Caco-2 (cell line): ENCODE data around the gene MSRB1. TPM values are rescaled to one million over a fixed set of nuclear protein-coding genes. Genes with fewer than 3 reads are reported as not detected.

Source experiments
- BruUV-seq: library from RNA; stranded (reverse); fragments of 400-500 nt; replicated peaks from 2 replicates; lab custom pipeline; 2021; lab: Mats Ljungman, UMichigan
- CTCF ChIA-PET: fragments of 300-600 bp; sonication (Branson Sonifier 250); formaldehyde crosslinking; loops from one replicate; lab custom pipeline; 2022; ENCODE audit warnings: antibody characterized with exemption; lab: Charles Lee
- POLR2A ChIA-PET: fragments of 300-600 bp; sonication (Branson Sonifier 250); formaldehyde crosslinking; loops from one replicate; lab custom pipeline; 2022; ENCODE audit warnings: antibody characterized with exemption; lab: Charles Lee
- DNase-seq, 2 experiments: peaks; one replicate each; pipeline versions ENCODE4 v3.0.0 to v3.0.0-alpha.2; 2020 to 2022
- H3K27me3 ChIP-seq: replicated peaks from 2 replicates; pipeline ENCODE4 v1.6.0; 2011; ENCODE audit warnings: low read length; ENCODE audit not compliant: control insufficient read depth, insufficient read depth
- H3K36me3 ChIP-seq: 2 replicates; pipeline ENCODE4 v1.5.1; 2011; ENCODE audit warnings: low read length; ENCODE audit not compliant: control insufficient read depth, insufficient read depth
- H3K4me1 ChIP-seq: fragments of 250-450 bp; sonication (Bioruptor Pico); 2 replicates; pipeline ENCODE4 v1.5.1; 2020; ENCODE audit warnings: mild to moderate bottlenecking
- H3K4me3 ChIP-seq: 2 replicates; pipeline ENCODE4 v1.5.1; 2011; ENCODE audit warnings: low read depth, mild to moderate bottlenecking, control low read depth, low read length
- H3K9me3 ChIP-seq: fragments of 250-450 bp; sonication (Bioruptor Pico); 2 replicates; pipeline ENCODE4 v1.5.1; 2020; ENCODE audit warnings: mild to moderate bottlenecking, moderate library complexity
- H3K27ac Mint-ChIP-seq: one replicate; pipeline ENCODE4 v1.8.0; 2022; ENCODE audit warnings: mixed read lengths; ENCODE audit not compliant: unreplicated experiment
- H3K27me3 Mint-ChIP-seq: one replicate; pipeline ENCODE4 v1.8.0; 2022; ENCODE audit warnings: mixed read lengths; ENCODE audit not compliant: insufficient read depth, unreplicated experiment
- H3K36me3 Mint-ChIP-seq: one replicate; pipeline ENCODE4 v1.8.0; 2022; ENCODE audit warnings: mild to moderate bottlenecking, mixed read lengths; ENCODE audit not compliant: insufficient read depth, unreplicated experiment
- H3K4me1 Mint-ChIP-seq: one replicate; pipeline ENCODE4 v1.8.0; 2022; ENCODE audit warnings: low read depth, mixed read lengths; ENCODE audit not compliant: unreplicated experiment
- H3K4me3 Mint-ChIP-seq: one replicate; pipeline ENCODE4 v1.8.0; 2022; ENCODE audit warnings: mild to moderate bottlenecking, moderate library complexity, mixed read lengths; ENCODE audit not compliant: unreplicated experiment
- H3K9me3 Mint-ChIP-seq: one replicate; pipeline ENCODE4 v1.8.0; 2022; ENCODE audit warnings: mixed read lengths; ENCODE audit not compliant: unreplicated experiment
- CTCF ChIP-seq, 2 experiments: fragments of 200-600 bp in 1 of 2; IDR thresholded peaks; 1 replicate in 1 of 2; 2 replicates in 1 of 2; pipeline versions ENCODE4 v1.5.1 to v1.8.0; 2011 to 2022; ENCODE audit warnings: antibody characterized with exemption in 1 of 2, control low read depth in 1 of 2, inconsistent platforms in 1 of 2, low read depth in 1 of 2, low read length in 1 of 2, mild to moderate bottlenecking in 1 of 2, moderate library complexity in 1 of 2; ENCODE audit not compliant: insufficient read depth in 1 of 2, severe bottlenecking in 1 of 2, unreplicated experiment in 1 of 2
- intact Hi-C: fragments of 100-400 bp; cut with micrococcal nuclease; formaldehyde crosslinking; loops from one replicate; pipeline ENCODE4 v1.10.0; 2022; ENCODE audit not compliant: unreplicated experiment
- total RNA-seq: library from RNA; stranded (reverse); gene quantifications from 2 replicates; pipeline ENCODE4 v1.2.3, GENCODE V29; 2022

Gene MSRB1
- total RNA-seq, 1 experiment from 2014 or later: 30.5 TPM

GRCh38 chr16:1933097-1933661 is 9.8 kb downstream of the MSRB1 start:
- DNase-seq: no peak
- Mint-ChIP-seq H3K4me1 (no peaks in the 10 kb centered on the region), H3K27me3 (no peaks in the 10 kb centered on the region), H3K9me3 (no peaks in the 10 kb centered on the region), H3K4me3 (no peak overlapping the region), H3K27ac (no peak overlapping the region), H3K36me3 (peaks cover 4% of the 10 kb centered on the region)
- CTCF ChIA-PET: interaction anchor here (1.9 kb wide), 1 partner anchor 69 kb away, joined by 8 read pairs; no protein-coding TSS in a partner anchor
- Histone ChIP-seq H3K36me3 (no peaks in the 10 kb centered on the region; the same call in 1 of the 2 replicates), H3K9me3 (no peaks in the 10 kb centered on the region), H3K27me3 (no peaks in the 10 kb centered on the region), H3K4me3 (no peak overlapping the region), H3K4me1 (peaks cover 5% of the 10 kb centered on the region)
- intact Hi-C loops: no loop called here
- TF ChIP-seq CTCF (IDR thresholded peaks at IDR 0.05; ENCODE audit: insufficient read depth in 1 of 2, low read depth in 1 of 2, low read length in 1 of 2, severe bottlenecking in 1 of 2, unreplicated experiment in 1 of 2): no peak
- POLR2A ChIA-PET: no interaction called here
- BruUV-seq: no TSS peak

GRCh38 chr16:1932050-1933028 is 10.7 kb downstream of the MSRB1 start:
- no peak overlapping the region for H3K4me3 Mint-ChIP-seq
- peak in 1 of 2 experiments; percentile 38 for TF ChIP-seq CTCF (IDR thresholded peaks at IDR 0.05; ENCODE audit: insufficient read depth in 1 of 2, low read depth in 1 of 2, low read length in 1 of 2, severe bottlenecking in 1 of 2, unreplicated experiment in 1 of 2)
- Histone ChIP-seq H3K36me3 (no peaks in the 10 kb centered on the region), H3K9me3 (no peaks in the 10 kb centered on the region), H3K27me3 (no peaks in the 10 kb centered on the region), H3K4me1 (peaks cover 5% of the 10 kb centered on the region), H3K4me3 (no peak overlapping the region)
- BruUV-seq: no TSS peak
- POLR2A ChIA-PET: no interaction called here
- no peaks in the 10 kb centered on the region for H3K9me3 Mint-ChIP-seq
- intact Hi-C loops: no loop called here
- no peaks in the 10 kb centered on the region for H3K4me1 Mint-ChIP-seq
- H3K27me3 Mint-ChIP-seq: no peaks in the 10 kb centered on the region
- H3K36me3 Mint-ChIP-seq: no peaks in the 10 kb centered on the region
- DNase-seq: peak in 1 of 2 experiments; percentile 42
- CTCF ChIA-PET: interaction anchor here (1.2 to 1.9 kb wide), 2 partner anchors 9 to 68 kb away, joined by 3 to 8 read pairs; no protein-coding TSS in a partner anchor
- H3K27ac Mint-ChIP-seq: no peak overlapping the region

- intact Hi-C loops: no loop called here
- Mint-ChIP-seq H3K36me3 (no peaks in the 10 kb centered on the region), H3K27ac (no peak overlapping the region), H3K9me3 (no peaks in the 10 kb centered on the region), H3K4me3 (no peak overlapping the region), H3K4me1 (no peaks in the 10 kb centered on the region), H3K27me3 (no peaks in the 10 kb centered on the region)
- H3K4me3 ChIP-seq: no peak overlapping the region
- CTCF ChIA-PET: no interaction called here
- peaks cover 5% of the 10 kb centered on the region for H3K4me1 ChIP-seq
- H3K27me3 ChIP-seq: no peaks in the 10 kb centered on the region
- H3K9me3 ChIP-seq: no peaks in the 10 kb centered on the region
- DNase-seq: no peak
- no peak for TF ChIP-seq CTCF (IDR thresholded peaks at IDR 0.05; ENCODE audit: insufficient read depth in 1 of 2, low read depth in 1 of 2, low read length in 1 of 2, severe bottlenecking in 1 of 2, unreplicated experiment in 1 of 2)
- POLR2A ChIA-PET: no interaction called here
- no TSS peak for BruUV-seq
- no peaks in the 10 kb centered on the region for H3K36me3 ChIP-seq
Observed at GRCh38 chr16:1930338-1930720, 12.7 kb downstream of the MSRB1 start.
